ENCODE data around the gene POLE2. TPM values are rescaled to one million over a fixed set of nuclear protein-coding genes. Genes with fewer than 3 reads are reported as not detected.

Gene POLE2
- total and polyA plus RNA-seq, 2 of the 4 experiments (the other 2 are of a cell fraction): 12.2 to 12.3 TPM

DNA sequence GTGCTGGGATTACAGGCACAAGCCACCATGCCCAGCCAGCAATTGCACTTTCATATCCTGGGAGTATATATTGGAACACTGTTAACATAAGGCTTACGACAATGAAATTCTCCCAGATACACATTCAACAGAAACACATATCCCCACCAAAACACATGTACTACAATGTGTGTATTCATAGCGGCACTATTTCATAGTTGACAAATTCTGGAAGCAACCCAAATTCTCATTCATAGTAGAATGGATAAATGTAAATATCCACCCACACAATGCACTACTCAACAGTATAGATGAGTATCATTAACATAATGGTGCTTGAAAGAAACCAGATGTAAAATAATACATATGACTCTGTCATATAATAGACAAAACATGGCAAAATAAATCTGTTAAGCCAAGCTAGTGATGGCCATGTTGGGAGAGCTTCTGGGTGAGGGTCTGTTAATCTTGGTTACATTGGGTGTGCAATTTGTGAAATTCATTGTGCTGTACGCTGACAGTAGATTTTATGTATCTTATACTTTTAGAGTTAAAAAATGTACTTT, 50.4 kb downstream of the POLE2 start:
- H3K27ac ChIP-seq (ENCODE audit: insufficient read depth, low read length): no peak overlapping the region
- DNase-seq: peak; percentile 62
- H3K9ac ChIP-seq (ENCODE audit: low read depth, low read length): no peak overlapping the region
- no peak overlapping the region for H3K4me3 ChIP-seq (ENCODE audit: insufficient read depth, low read depth, low read length)
- H4K91ac ChIP-seq (ENCODE audit: insufficient read depth, low read depth, low read length): no peak overlapping the region
- H3K79me1 ChIP-seq (ENCODE audit: low read depth in 1 of 2, low read length in 2 of 2): peaks cover 33 to 72% of the 10 kb centered on the region in 2 experiments
- H3K23ac ChIP-seq (ENCODE audit: low read depth, low read length): no peak overlapping the region
- ChIA-PET CTCF (no interaction called here), POLR2A (ENCODE audit: unreplicated experiment) (no interaction called here)
- no peak overlapping the region for H3K4me2 ChIP-seq (ENCODE audit: low read depth, low read length)
- H3K4ac ChIP-seq (ENCODE audit: low read depth, low read length): no peak overlapping the region
- no peak overlapping the region for H2BK120ac ChIP-seq (ENCODE audit: low read depth, low read length)
- no peak overlapping the region for H2AFZ ChIP-seq (replicated peaks; ENCODE audit: low read length, poor library complexity)
- peaks cover 8% of the 10 kb centered on the region; the same call in 1 of the 2 replicates for H3K36me3 ChIP-seq (ENCODE audit: control insufficient read depth, insufficient read depth, low read length)
- dilution Hi-C loops (cut with HindIII; ENCODE audit: low sequenced_read_pairs, unreplicated experiment): no loop called here
- H3K9me3 ChIP-seq (ENCODE audit: control insufficient read depth, insufficient read depth, low read length): no peaks in the 10 kb centered on the region
- H4K8ac ChIP-seq (ENCODE audit: low read depth in 2 of 2, low read length in 2 of 2): no peak overlapping the region
- H2AK9ac ChIP-seq (replicated peaks; ENCODE audit: low read depth, low read length, poor library complexity): no peak overlapping the region
- H3K18ac ChIP-seq (ENCODE audit: low read depth, low read length): no peak overlapping the region
- no peak overlapping the region for H2BK5ac ChIP-seq (ENCODE audit: low read depth, low read length, poor library complexity, severe bottlenecking)
- no CpG with 5 or more reads among the region's 3 CpGs for WGBS, 2 experiments (ENCODE audit: extremely low coverage in 2 of 2, insufficient read length in 1 of 2)
- H2BK20ac ChIP-seq (ENCODE audit: low read depth, low read length): no peak overlapping the region
- H4K20me1 ChIP-seq (ENCODE audit: insufficient read depth, low read length): peaks cover 33% of the 10 kb centered on the region
- peaks cover 2% of the 10 kb centered on the region; the same call in 1 of the 2 replicates for H3K4me1 ChIP-seq (ENCODE audit: control insufficient read depth, insufficient read depth, low read length)
- no peak for TF ChIP-seq RFX5 (IDR thresholded peaks at IDR 0.05; ENCODE audit: low read depth, low read length)
- TF ChIP-seq RCOR1 (IDR thresholded peaks at IDR 0.05; ENCODE audit: insufficient replicate concordance, low read length): no peak
- TF ChIP-seq ELK1 (IDR thresholded peaks at IDR 0.05; ENCODE audit: borderline replicate concordance, low read depth, low read length): no peak
- no peak for TF ChIP-seq POLR2A (IDR thresholded peaks at IDR 0.05; ENCODE audit: low read depth, low read length)
- no peak for TF ChIP-seq CHD1 (IDR thresholded peaks at IDR 0.05; ENCODE audit: low read depth, low read length)
- TF ChIP-seq CEBPB (IDR thresholded peaks at IDR 0.05; ENCODE audit: low read depth, low read length): no peak
- no peak for TF ChIP-seq FOS (IDR thresholded peaks at IDR 0.05; ENCODE audit: low read depth, low read length)
- no peak overlapping the region for H2BK15ac ChIP-seq (ENCODE audit: low read depth, low read length)
- H3K14ac ChIP-seq (replicated peaks; ENCODE audit: low read depth, low read length): no peak overlapping the region
- H2AK5ac ChIP-seq (ENCODE audit: low read depth, low read length): no peak overlapping the region
- no peak overlapping the region for H4K5ac ChIP-seq (ENCODE audit: low read depth, low read length)
- no peaks in the 10 kb centered on the region for H3K27me3 ChIP-seq (ENCODE audit: control insufficient read depth, insufficient read depth, low read length)
- no TSS peak for BruUV-seq (replicated peaks)
- ATAC-seq (ENCODE audit: low read depth): no peak
- H3K56ac ChIP-seq (ENCODE audit: extremely low read depth, insufficient read depth, low read length): no peak overlapping the region
- in situ Hi-C loops (cut with MboI; ENCODE audit: low sequenced_read_pairs): loop anchor here (5.0 kb wide), 1 partner anchor 130 kb away; the partner anchor contains the start of gene KLHDC2
- H3K9me1 ChIP-seq (ENCODE audit: insufficient read depth, low read length): peaks cover 8% of the 10 kb centered on the region
- intact Hi-C loops (cut with micrococcal nuclease): no loop called here

All from IMR-90 (cell line).